NCI-H446 (cell line): Measurements from ENCODE around the gene IP6K3.

ENCODE experiments used
- DNase-seq, 2 experiments: peaks; one replicate each; lab custom pipeline; 2025; lab: John Stamatoyannopoulos, UW

The IP6K3 gene

DNA sequence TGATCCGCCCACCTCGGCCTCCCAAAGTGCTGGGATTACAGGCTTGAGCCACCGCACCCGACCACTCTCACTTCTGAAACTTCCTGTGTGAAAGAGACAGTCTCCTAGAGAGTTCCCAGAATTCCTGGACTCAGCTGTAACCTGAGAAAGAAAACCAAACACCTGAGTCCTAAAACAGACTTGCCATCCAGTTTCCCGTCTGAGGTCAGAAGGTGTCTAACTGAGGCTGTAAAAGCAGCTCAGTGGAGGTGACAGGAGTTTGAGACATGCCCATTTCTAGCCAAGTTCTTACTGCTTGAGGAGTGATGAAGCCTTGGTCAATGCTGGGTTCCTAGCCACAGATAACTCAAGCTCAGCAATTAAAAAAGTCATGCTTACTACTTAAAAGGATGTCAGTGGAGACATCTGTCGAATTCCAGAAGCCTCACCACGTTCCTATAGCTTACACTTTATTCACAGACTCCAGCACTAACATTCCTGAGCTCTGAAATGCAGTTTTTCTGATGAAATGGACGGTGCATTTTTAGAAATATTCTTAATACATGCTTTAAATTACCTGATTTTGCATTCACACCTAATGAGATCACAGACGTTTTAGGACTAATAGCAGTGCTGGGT is 41.3 kb downstream of the IP6K3 start:
- DNase-seq: no peak

DNA sequence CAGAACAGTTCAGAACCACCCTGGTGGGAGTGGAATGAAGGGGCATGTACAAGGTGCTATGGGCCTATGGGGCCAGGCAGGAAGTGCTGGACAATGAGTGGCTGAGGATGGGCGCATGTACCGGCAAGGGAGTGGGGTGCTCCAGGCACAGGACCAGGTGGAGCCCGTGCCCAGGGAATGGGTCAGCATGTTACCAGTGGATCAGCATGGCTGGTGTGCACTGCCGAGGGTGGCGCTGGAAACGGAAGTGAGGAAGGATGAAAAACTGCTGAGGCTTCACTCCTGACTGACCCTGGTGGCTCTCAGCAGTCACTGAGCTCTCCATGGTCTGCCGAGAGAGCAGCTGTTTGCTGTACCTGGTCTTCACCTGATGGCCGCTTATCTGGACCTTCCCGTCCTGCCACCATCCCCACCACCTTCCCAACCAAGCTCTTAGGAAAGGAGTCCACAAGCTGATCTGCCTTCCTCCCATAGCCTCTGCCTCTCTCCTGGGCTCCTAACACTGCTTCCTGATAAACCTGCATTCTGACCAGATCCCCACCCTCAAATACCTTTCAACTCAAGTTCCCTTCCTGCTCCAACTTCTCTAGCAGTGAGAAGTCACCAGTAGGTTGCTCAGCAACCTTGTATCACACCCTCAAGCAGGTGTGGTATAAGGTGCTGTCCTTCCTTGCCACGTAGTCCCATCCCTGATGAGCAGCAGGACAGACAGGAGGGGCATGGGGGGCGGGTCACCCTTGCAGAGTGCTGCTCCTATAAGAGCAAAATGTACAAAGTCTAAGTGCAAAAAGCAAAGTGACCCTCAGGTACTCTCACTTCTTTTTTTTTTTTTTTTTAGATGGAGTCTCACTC is 42.3 kb downstream of the IP6K3 start:
- no peak for DNase-seq

GRCh38 chr6:33702345-33702977 is 44.2 kb downstream of the IP6K3 start:
- peak in 1 of 2 experiments; percentile 53 for DNase-seq

GRCh38 chr6:33700391-33701050 is 46.2 kb downstream of the IP6K3 start:
- DNase-seq: peak in 1 of 2 experiments; percentile 23

- DNase-seq: no peak
These were observed 47.0 kb downstream of the IP6K3 start for GRCh38 chr6:33699739-33700138.

- DNase-seq: no peak
These were observed 47.6 kb downstream of the IP6K3 start for GRCh38 chr6:33699131-33699530.

GRCh38 chr6:33698494-33698893 is 48.2 kb downstream of the IP6K3 start:
- DNase-seq: no peak

- no peak for DNase-seq
These were observed 48.9 kb downstream of the IP6K3 start for GRCh38 chr6:33697845-33698244.

DNA sequence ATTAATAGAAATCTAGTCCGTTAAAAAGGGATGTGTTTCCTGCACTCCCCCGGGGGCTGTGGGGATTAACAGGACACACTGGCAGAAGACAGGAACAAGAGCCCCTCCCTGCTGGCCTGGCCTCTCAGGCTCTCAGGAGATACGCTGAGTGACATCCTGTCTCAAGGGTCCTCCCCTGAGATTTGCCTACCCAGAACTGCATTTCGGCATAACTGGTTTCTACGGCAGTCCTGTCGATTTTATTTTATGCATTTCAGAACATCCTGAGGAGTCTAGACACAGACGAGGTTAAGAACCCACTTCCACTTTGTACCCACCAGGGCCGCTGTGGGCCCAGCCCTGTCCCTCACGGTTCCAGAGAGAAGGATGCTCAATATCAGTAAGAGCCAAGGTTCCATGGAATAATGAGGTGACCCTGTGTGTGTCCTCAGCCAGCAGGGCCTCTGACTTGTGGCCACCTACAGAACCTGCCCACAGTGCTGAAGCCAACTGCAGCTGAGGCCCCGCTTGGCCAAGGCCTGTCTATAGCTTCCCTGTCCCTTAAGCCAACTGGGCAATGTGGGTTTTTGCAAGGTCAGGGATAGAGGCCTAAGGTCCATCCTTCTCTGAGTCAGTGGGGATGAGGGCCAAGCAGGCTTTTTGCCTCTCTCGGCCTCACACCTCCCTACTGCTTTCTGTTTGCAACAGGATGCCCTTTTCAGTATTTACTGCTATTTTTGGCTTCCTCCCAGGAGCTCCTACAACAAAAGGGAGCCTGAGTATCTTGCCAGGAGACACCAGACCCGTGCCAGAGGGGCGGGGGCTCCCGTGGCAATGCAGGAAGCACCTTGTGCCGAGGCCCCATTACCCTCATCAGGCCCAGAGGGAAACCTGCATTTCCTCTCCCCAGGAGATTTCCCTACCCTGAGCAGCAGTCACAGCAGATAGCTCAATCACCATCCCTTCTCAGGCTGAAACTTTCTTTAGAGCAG is 49.9 kb downstream of the IP6K3 start:
- peak; percentile 52 to 76 for DNase-seq

GRCh38 chr6:33696076-33696475 is 50.6 kb downstream of the IP6K3 start:
- no peak for DNase-seq

- peak; percentile 38 to 42 for DNase-seq
These were observed 51.2 kb downstream of the IP6K3 start for GRCh38 chr6:33695451-33695887.

- DNase-seq: no peak
These were observed 51.7 kb downstream of the IP6K3 start for GRCh38 chr6:33694977-33695376.

GRCh38 chr6:33694401-33694931 is 52.2 kb downstream of the IP6K3 start:
- DNase-seq: peak; percentile 25 to 69

GRCh38 chr6:33693186-33694105 is 53.3 kb downstream of the IP6K3 start:
- DNase-seq: no peak

GRCh38 chr6:33692760-33693158 is 53.9 kb downstream of the IP6K3 start:
- no peak for DNase-seq

DNA sequence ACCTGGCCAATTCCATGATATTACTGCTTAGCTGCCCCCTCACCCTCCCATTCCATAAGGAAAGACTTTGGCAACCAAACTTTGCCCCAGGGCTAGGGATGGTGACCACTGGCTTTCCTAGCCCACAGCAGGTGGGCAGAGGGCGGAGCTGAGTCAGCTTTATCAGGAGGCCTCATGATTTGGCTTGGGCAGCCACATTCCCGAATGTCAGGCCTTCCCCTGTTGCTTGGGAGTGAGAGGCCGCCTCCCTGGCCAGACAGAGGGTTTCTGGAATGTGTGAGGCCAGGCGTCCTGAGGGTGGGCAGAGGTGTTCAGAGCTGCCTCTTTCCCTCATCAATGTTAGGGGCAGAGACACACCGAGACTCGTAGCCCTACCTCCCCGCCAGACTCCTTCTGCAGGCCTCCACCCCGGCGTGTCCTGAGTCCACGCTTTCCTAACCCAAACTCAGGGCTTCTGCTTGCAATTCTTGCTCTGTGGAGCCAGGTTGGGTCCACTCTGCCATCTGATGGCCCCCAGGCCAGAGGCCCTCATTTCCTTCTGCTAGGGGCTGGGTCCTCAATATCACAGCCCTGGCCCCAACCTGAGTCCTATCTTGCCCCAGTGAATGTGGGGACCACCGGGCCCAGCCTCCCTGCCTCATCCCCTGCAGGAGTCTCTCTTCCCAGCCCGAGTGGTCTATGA is 54.5 kb downstream of the IP6K3 start:
- DNase-seq: no peak

GRCh38 chr6:33691456-33692077 is 55.1 kb downstream of the IP6K3 start:
- DNase-seq: no peak

GRCh38 chr6:33690766-33691165 is 55.9 kb downstream of the IP6K3 start:
- no peak for DNase-seq

GRCh38 chr6:33689879-33690278 is 56.8 kb downstream of the IP6K3 start:
- DNase-seq: no peak
